ENCODE data around the gene ARFRP1. TPM values are rescaled to one million over a fixed set of nuclear protein-coding genes. Genes with fewer than 3 reads are reported as not detected.
"Not testable (repeated sequence)": the region's sequence is repeated elsewhere in the genome, so short reads cannot be mapped to it uniquely, and the experiment has no call there.

Gene ARFRP1
- total RNA-seq, 1 experiment from 2014 or later = 65.4 TPM

GRCh38 chr20:63722967-63723622 is 15.3 kb upstream of the ARFRP1 start:
- ChIA-PET CTCF (interaction anchor here (0.6 to 0.8 kb wide), 4 partner anchors 10 to 228 kb away, joined by 3 to 5 read pairs (median 3); no protein-coding TSS in a partner anchor), POLR2A (interaction anchor here (0.7 to 1.2 kb wide), 2 partner anchors 9 to 432 kb away, joined by 3 to 5 read pairs; no protein-coding TSS in a partner anchor)
- intact Hi-C loops (cut with micrococcal nuclease) = not testable (repeated sequence)

GRCh38 chr20:63718996-63719395 is 11.2 kb upstream of the ARFRP1 start:
- Mint-ChIP-seq H3K9me3 (ENCODE audit: unreplicated experiment) (peaks cover 8% of the 10 kb centered on the region), H3K4me1 (ENCODE audit: insufficient read depth, unreplicated experiment) (no peaks in the 10 kb centered on the region), H3K4me3 (ENCODE audit: unreplicated experiment) (no peak overlapping the region), H3K27ac (ENCODE audit: low read depth, unreplicated experiment) (no peak overlapping the region), H3K27me3 (ENCODE audit: insufficient read depth, unreplicated experiment) (no peaks in the 10 kb centered on the region), H3K36me3 (ENCODE audit: insufficient read depth, unreplicated experiment) (peaks cover 79% of the 10 kb centered on the region)
- intact Hi-C loops (cut with micrococcal nuclease) = no loop called here
- no TSS peak for BruUV-seq (replicated peaks)
- ChIA-PET POLR2A (interaction anchor here (0.6 to 2.5 kb wide), 7 partner anchors 10 to 146 kb away, joined by 3 to 12 read pairs (median 3); partner anchors contain the start of genes ARFRP1, TPD52L2 and ZGPAT), CTCF (interaction anchor here (0.6 to 0.9 kb wide), 2 partner anchors 22 to 107 kb away, joined by 3 read pairs; no protein-coding TSS in a partner anchor)
- no peak for TF ChIP-seq CTCF (IDR thresholded peaks at IDR 0.05; ENCODE audit: unreplicated experiment)
- DNase-seq (ENCODE audit: unreplicated experiment) = no peak

More at GRCh38 chr20:63722967-63723622, 15.3 kb upstream of the ARFRP1 start:
- H3K4me3 Mint-ChIP-seq (ENCODE audit: unreplicated experiment); H3K27ac Mint-ChIP-seq (ENCODE audit: low read depth, unreplicated experiment); H3K4me1 Mint-ChIP-seq (ENCODE audit: insufficient read depth, unreplicated experiment); BruUV-seq (replicated peaks); H3K9me3 Mint-ChIP-seq (ENCODE audit: unreplicated experiment); DNase-seq (ENCODE audit: unreplicated experiment); H3K27me3 Mint-ChIP-seq (ENCODE audit: insufficient read depth, unreplicated experiment): not testable (repeated sequence)
- H3K36me3 Mint-ChIP-seq (ENCODE audit: insufficient read depth, unreplicated experiment) = peaks cover 58% of the 10 kb centered on the region

- CTCF ChIA-PET = interaction anchor here (0.9 kb wide), 1 partner anchor 150 kb away, joined by 3 read pairs; the partner anchor contains the start of gene TPD52L2
- Mint-ChIP-seq H3K4me1 (ENCODE audit: insufficient read depth, unreplicated experiment) (no peaks in the 10 kb centered on the region), H3K27me3 (ENCODE audit: insufficient read depth, unreplicated experiment) (no peaks in the 10 kb centered on the region), H3K4me3 (ENCODE audit: unreplicated experiment) (no peak overlapping the region), H3K27ac (ENCODE audit: low read depth, unreplicated experiment) (no peak overlapping the region), H3K36me3 (ENCODE audit: insufficient read depth, unreplicated experiment) (peaks cover 94% of the 10 kb centered on the region), H3K9me3 (ENCODE audit: unreplicated experiment) (peaks cover 15% of the 10 kb centered on the region)
- POLR2A ChIA-PET = interaction anchor here (0.9 to 1.2 kb wide), 3 partner anchors 8 to 26 kb away, joined by 3 to 5 read pairs (median 3); no protein-coding TSS in a partner anchor
- BruUV-seq (replicated peaks) = no TSS peak
- no peak for TF ChIP-seq CTCF (IDR thresholded peaks at IDR 0.05; ENCODE audit: unreplicated experiment)
- no peak for DNase-seq (ENCODE audit: unreplicated experiment)
- intact Hi-C loops (cut with micrococcal nuclease) = no loop called here
These were observed 7.1 kb upstream of the ARFRP1 start for GRCh38 chr20:63714858-63715257.

- Mint-ChIP-seq H3K27me3 (ENCODE audit: insufficient read depth, unreplicated experiment) (no peaks in the 10 kb centered on the region), H3K4me1 (ENCODE audit: insufficient read depth, unreplicated experiment) (peaks cover 4% of the 10 kb centered on the region), H3K27ac (ENCODE audit: low read depth, unreplicated experiment) (no peak overlapping the region), H3K36me3 (ENCODE audit: insufficient read depth, unreplicated experiment) (peaks cover 83% of the 10 kb centered on the region), H3K4me3 (ENCODE audit: unreplicated experiment) (no peak overlapping the region), H3K9me3 (ENCODE audit: unreplicated experiment) (peaks cover 7% of the 10 kb centered on the region)
- DNase-seq (ENCODE audit: unreplicated experiment) = no peak
- intact Hi-C loops (cut with micrococcal nuclease) = no loop called here
- BruUV-seq (replicated peaks) = no TSS peak
- ChIA-PET POLR2A (interaction anchor here (1.0 to 2.9 kb wide), 6 partner anchors 14 to 152 kb away, joined by 3 to 13 read pairs (median 6); partner anchors contain the start of genes SLC2A4RG and TPD52L2), CTCF (interaction anchor here (0.7 kb wide), 1 partner anchor 154 kb away, joined by 3 read pairs; no protein-coding TSS in a partner anchor)
- no peak for TF ChIP-seq CTCF (IDR thresholded peaks at IDR 0.05; ENCODE audit: unreplicated experiment)
These were observed 4.4 kb upstream of the ARFRP1 start for GRCh38 chr20:63712191-63712590.

Measured in MCF 10A (cell line).